ENCODE data around the gene HDAC4. TPM values are rescaled to one million over a fixed set of nuclear protein-coding genes. Genes with fewer than 3 reads are reported as not detected.

Gene HDAC4
- total RNA-seq, 1 donor from 2014 or later = 76.6 TPM

DNA sequence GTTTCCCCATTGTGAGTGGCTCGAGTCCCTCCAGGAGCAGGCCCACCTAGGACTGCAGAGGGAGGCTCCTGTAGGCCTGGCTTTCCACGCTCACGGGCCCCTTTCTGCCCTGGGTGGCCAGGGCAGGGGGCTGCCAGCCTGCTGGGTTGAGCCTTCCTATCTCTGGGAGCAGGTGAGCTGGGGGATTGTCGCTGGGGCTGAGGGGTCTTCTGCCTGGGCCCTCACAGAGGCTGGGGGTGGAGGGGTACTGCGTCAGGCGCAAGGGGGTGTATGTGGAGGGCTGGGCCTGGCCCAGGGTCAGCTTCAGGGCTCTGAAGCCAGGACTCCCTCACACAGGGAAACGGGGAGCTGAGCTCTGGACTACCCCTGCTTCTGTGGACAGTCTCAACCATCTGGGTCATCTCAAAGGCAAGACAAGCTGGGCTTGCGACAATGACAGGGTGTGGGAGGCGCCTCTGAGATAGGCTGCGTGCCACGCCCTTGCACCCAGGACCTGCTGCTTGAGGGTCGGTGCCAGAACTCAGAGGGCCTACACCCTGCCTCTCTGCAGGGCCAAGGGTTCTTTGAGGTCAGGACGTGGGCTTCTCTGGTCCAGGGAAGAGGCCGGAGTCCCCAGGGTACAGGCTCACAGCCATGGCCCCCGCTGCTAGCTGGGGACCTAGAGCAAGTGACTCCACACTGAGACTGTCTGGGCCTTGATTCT, 346.9 kb downstream of the HDAC4 start:
- Histone ChIP-seq H3K4me1 (no peaks in the 10 kb centered on the region), H3K27ac (no peak overlapping the region), H3K36me3 (peaks cover 0 to 32% of the 10 kb centered on the region in 2 donors), H3K9me3 (peaks cover 7% of the 10 kb centered on the region), H3K4me3 (no peak overlapping the region), H3K27me3 (no peaks in the 10 kb centered on the region)
- TF ChIP-seq POLR2AphosphoS5 (IDR thresholded peaks at IDR 0.05; ENCODE audit: insufficient read depth in 1 of 2, low read depth in 1 of 2) (no peak), POLR2A (IDR thresholded peaks at IDR 0.05) (no peak)
- TF ChIP-seq, protein P1, sequence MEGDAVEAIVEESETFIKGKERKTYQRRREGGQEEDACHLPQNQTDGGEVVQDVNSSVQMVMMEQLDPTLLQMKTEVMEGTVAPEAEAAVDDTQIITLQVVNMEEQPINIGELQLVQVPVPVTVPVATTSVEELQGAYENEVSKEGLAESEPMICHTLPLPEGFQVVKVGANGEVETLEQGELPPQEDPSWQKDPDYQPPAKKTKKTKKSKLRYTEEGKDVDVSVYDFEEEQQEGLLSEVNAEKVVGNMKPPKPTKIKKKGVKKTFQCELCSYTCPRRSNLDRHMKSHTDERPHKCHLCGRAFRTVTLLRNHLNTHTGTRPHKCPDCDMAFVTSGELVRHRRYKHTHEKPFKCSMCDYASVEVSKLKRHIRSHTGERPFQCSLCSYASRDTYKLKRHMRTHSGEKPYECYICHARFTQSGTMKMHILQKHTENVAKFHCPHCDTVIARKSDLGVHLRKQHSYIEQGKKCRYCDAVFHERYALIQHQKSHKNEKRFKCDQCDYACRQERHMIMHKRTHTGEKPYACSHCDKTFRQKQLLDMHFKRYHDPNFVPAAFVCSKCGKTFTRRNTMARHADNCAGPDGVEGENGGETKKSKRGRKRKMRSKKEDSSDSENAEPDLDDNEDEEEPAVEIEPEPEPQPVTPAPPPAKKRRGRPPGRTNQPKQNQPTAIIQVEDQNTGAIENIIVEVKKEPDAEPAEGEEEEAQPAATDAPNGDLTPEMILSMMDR (IDR thresholded peaks at IDR 0.05) = no peak
- no peak for DNase-seq (ENCODE audit: extremely low spot score in 2 of 2)
- intact Hi-C loops (cut with DNase I) = no loop called here

DNA sequence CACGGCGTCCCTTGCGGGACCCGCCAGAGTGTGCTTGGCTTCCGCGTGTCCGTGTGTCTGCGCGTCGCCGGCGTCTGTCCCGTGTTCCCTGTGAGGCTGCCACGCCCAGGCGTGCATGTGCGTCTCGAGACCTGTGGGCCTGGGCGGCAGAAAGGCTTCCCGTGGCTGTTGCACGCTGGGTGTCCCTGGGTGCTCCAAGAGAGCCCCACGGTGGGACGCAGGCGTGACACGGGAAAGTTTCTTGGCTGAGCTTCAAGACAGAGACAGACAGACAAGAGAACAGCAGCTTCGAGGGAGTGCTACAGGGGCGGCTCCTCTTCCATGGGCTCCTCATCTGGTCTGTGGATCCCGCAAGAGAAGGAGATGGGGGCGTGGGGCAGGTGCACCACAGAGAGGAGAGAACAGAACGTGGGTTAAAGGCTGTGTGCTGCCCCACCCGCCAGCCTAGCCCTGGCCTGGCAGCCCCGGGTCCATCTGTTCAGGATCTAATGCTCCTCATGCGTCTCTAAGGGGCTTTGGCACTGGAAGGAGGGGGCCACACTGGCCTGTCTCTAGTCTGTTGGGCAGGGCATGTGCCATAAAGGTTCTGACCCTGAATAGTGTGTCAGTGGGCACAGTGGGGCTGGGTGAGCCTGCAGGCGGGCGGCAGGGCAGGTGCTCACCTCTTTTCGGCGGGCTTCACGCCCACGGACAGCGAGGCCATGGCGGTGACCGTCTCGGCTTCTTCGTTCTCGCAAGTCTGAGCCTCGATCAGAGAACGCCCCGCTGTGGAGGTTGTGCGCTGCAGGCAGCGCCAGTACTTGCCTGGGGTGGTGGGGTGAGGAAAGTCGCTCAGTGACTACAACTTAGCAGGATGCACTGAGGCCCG, 347.8 kb downstream of the HDAC4 start:
- Histone ChIP-seq H3K27me3 (no peaks in the 10 kb centered on the region), H3K9me3 (peaks cover 3% of the 10 kb centered on the region), H3K4me3 (no peak overlapping the region), H3K27ac (no peak overlapping the region), H3K36me3 (peaks cover 0 to 32% of the 10 kb centered on the region in 2 donors), H3K4me1 (no peaks in the 10 kb centered on the region)
- intact Hi-C loops (cut with DNase I) = no loop called here
- DNase-seq (ENCODE audit: extremely low spot score in 2 of 2) = no peak
- TF ChIP-seq POLR2AphosphoS5 (IDR thresholded peaks at IDR 0.05; ENCODE audit: insufficient read depth in 1 of 2, low read depth in 1 of 2) = no peak
- TF ChIP-seq, protein P1 (IDR thresholded peaks at IDR 0.05) = no peak

DNA sequence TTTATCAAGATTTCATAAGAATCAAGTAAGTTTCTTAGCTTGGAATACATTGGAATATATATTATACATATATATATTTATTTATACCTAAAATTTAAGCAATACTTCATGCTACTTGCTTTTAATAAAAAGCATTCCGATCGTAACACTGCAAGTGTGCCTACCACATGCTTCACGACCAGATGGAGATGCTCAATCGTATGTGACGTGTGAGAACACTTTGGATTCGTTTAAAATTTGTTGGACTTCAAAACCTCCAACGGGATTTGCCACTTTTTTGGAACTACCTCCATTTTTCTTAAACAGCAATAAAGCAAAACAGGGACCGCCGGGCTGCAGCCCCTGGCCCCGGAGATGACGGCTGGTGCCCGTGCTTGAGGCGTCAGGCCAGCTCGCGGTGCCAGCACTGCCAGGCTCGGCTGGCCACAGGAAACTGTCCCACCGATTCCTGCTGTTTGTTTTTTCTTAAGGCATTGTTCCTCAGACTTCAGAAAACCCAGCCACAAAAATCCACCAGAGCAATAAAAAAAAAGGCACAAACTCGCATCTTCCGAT, 348.9 kb downstream of the HDAC4 start:
- no peak for DNase-seq (ENCODE audit: extremely low spot score in 2 of 2)
- intact Hi-C loops (cut with DNase I) = no loop called here
- Histone ChIP-seq H3K27ac (no peak overlapping the region), H3K27me3 (no peaks in the 10 kb centered on the region), H3K36me3 (peaks cover 0 to 32% of the 10 kb centered on the region in 2 donors), H3K4me3 (no peak overlapping the region), H3K4me1 (no peaks in the 10 kb centered on the region), H3K9me3 (no peaks in the 10 kb centered on the region)
- TF ChIP-seq, protein P1 (IDR thresholded peaks at IDR 0.05) = no peak
- TF ChIP-seq POLR2AphosphoS5 (IDR thresholded peaks at IDR 0.05; ENCODE audit: insufficient read depth in 1 of 2, low read depth in 1 of 2) (no peak), POLR2A (IDR thresholded peaks at IDR 0.05) (no peak)

DNA sequence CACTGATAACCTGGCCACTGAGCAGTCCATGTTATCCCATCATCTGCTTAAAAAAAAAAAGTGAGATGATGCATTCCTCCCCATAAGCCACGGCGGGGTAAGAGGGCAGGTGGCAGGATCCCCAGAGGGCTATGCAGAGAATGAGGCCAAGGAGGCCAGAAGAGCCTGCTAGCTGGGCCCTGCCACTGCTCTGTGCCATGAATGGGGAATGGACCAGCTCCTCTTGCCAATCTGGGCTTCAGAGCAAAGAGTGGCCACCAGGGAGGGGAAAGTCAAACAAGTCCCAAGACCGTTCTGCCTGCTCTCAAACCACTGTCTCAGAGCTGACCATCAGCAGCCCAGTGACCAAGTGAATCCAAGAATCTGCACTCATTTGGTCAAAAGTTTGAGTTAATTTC, 350.6 kb downstream of the HDAC4 start:
- intact Hi-C loops (cut with DNase I) = no loop called here
- no peaks in the 10 kb centered on the region for H3K9me3 ChIP-seq
- H3K27ac ChIP-seq = no peak overlapping the region
- TF ChIP-seq POLR2AphosphoS5 (IDR thresholded peaks at IDR 0.05; ENCODE audit: insufficient read depth in 1 of 2, low read depth in 1 of 2) = no peak
- no peak for DNase-seq (ENCODE audit: extremely low spot score in 2 of 2)
- H3K27me3 ChIP-seq = no peaks in the 10 kb centered on the region
- H3K4me3 ChIP-seq = no peak overlapping the region
- no peaks in the 10 kb centered on the region for H3K4me1 ChIP-seq
- peaks cover 0 to 32% of the 10 kb centered on the region in 2 donors for H3K36me3 ChIP-seq

DNA sequence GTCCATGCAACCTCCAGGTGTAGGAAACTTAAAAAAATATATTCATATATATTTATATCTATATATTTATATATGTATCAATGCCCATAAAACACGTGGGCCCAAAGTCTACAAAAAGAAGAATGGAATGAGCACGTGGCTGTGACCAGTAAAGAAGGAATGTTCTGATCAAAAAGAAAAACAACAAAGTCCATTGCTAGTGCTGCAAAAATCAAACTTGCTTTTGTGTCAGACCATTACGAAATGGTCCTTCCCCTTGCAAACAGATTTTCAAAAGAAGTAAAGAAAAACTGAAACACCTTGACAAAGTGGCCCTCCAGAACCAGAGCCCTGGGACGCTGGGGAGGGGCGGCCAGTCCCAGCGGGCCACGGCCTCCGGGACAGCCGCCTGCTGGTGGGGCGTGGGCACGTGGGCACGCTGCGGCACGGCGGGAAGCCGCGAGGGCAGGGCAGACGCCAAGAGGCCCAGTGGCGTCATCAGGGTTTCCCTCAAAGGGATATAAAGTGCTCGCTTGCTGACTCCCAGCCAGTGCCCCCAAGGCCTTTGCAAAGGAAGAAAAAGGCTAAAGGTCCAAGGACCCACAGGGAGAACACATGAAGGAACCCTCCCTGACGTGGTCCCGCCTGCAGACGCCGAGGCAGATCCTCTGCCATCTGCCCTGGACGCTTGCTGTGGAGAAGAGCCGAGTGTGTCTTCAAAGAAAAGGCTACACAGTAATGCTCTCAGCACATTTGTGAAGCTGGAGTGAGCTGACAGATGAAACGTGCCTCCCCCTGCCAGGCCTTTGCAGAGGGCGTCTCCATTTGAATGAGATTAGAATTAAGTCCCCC, 351.2 kb downstream of the HDAC4 start:
- H3K9me3 ChIP-seq = no peaks in the 10 kb centered on the region
- H3K36me3 ChIP-seq = peaks cover 0 to 31% of the 10 kb centered on the region in 2 donors
- H3K4me3 ChIP-seq = no peak overlapping the region
- no peaks in the 10 kb centered on the region for H3K4me1 ChIP-seq
- intact Hi-C loops (cut with DNase I) = loop anchor here (10.0 kb wide), 1 partner anchor 825 kb away; no protein-coding TSS in a partner anchor
- no peak for TF ChIP-seq POLR2AphosphoS5 (IDR thresholded peaks at IDR 0.05; ENCODE audit: insufficient read depth in 1 of 2, low read depth in 1 of 2)
- DNase-seq (ENCODE audit: extremely low spot score in 2 of 2) = no peak
- no peaks in the 10 kb centered on the region for H3K27me3 ChIP-seq
- no peak overlapping the region for H3K27ac ChIP-seq
